Activated CD4-positive, alpha-beta T cell treated with anti-CD3 and anti-CD28 coated beads, Interleukin-10, Interleukin-2, amounts not matched to agents 100 ng/mL and 50 ng/mL, durations not matched to agents 16 hours and 8 hours (primary cell): Measurements from ENCODE around the gene UBE2K.
"Not testable (repeated sequence)": the region's sequence is repeated elsewhere in the genome, so short reads cannot be mapped to it uniquely, and the experiment has no call there.

Experiments
- DNase-seq: peaks from one replicate; pipeline ENCODE4 v3.0.0-alpha.2; 2020

UBE2K gene

GRCh38 chr4:39813033-39813432 is 115.1 kb downstream of the UBE2K start:
- DNase-seq = not testable (repeated sequence)

GRCh38 chr4:39813761-39814160 is 115.8 kb downstream of the UBE2K start:
- DNase-seq = not testable (repeated sequence)

DNA sequence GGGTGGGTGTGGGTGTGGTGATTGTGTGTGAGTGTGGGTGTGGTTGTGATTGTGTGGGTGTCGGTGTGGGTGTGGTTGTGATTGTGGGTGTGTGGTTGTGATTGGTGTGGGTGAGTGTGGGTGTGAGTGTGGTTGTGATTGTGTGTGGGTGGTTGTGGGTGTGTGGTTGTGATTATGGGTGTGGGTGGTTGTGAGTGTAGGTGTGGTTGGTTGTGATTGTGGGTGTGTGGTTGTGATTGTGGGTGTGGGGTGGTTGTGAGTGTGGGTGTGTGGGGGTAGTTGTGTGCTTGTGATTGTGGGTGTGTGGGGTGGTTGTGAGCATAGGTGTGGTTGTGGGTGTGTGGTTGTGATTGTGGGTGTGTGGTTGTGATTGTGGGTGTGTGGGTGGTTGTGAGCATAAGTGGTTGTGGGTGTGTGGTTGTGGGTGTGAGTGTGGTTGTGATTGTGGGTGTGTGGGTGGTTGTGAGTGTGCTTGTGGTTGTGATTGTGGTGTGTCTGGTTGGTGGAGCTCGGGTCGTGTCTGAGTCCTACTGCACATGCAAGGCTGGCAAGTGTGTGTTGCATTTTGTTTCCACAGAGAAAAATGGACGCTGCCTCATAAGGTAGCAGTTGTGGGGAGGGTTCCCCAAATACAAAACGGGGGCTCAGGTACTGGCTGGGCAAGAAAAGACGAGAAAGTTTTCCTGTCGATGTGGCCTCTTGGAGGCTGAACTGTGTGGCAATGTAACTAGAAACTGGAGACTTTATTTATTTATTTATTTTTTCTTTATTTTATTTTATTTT is 116.7 kb downstream of the UBE2K start:
- no peak for DNase-seq

DNA sequence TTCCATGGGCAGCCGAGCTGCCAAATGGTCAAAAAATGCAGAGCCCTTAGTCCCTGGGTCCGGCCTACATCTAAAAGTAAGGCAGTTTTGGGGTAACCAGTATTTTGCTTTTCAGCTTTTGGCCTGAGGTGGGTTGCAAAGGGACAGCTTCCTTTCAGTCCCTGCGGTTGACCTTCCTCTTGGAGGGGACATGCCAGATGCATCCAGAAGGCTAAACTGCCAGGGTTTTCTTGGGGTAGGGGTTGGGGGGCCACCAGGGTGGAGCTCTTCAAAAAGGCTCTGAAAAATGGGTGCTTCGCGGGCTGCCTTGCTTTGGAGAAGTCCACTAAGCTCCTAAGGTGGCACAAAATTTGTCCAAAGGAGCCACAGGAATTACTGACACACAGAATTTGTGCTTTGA is 120.7 kb downstream of the UBE2K start:
- no peak for DNase-seq

- no peak for DNase-seq
Observed at GRCh38 chr4:39820186-39820585, 122.2 kb downstream of the UBE2K start.

- no peak for DNase-seq
Observed at GRCh38 chr4:39821951-39822350, 124.0 kb downstream of the UBE2K start.

DNA sequence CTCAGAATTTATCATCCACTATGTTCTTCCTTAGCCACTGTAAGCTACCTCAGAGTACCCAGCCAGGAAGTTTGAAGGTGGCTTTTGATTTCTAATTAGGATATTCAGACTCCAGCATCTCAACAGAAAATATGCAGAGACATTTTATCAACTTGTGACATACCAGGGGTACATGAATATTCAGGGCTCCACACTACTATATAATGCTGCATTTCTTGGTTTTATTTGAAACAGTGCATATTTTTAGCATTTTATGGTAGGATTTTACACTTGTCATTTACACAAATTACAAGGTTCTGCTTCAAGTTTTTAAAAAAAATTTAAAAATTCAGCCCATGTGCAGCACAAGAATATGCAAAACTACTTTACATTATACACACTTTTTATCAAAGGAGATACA is 124.7 kb downstream of the UBE2K start:
- DNase-seq = no peak

DNA sequence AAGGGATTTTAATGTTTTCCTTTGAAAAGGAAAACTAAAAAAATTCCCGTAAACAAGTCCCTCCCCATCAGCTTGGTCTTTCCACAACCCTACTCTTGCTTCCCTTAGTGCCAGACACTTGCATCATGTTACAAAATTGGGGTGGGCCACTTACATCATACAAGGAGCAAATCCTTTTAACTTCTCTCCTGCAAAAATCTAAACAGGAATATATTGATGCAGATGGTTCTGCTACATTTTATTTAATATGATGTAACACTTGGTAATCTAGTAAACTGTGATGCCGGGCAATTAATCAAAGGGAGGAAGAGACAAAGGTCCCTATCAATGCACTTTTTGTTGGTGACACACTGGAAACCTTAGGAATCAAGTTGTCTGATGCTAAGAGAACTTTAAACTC is 125.3 kb downstream of the UBE2K start:
- no peak for DNase-seq

GRCh38 chr4:39825090-39825489 is 127.2 kb downstream of the UBE2K start:
- no peak for DNase-seq

DNA sequence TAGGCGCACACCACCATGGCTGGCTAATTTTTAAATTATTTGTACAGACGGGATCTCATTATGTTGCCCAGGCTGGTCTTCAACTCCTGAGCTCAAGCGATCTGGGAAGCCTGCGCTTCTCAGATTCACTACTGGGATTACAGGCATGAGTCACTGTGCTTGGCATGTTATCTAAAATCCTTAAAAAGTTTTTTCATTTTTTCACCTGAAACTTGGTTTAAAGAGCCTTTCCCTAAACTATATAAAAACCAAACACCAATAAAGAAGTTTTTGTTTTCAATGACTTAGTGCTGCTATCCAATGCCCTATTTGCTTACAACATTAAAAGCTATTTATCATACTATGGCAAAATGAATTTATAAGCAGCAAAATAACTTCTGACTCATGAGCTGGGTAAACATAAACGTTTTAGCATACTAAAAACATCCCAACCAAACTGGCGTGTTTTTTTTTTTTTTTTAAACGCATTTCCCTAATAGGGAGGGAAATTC is 127.8 kb downstream of the UBE2K start:
- no peak for DNase-seq
